GM19372 (cell line): ENCODE data around the gene EFR3B.
"Not testable (repeated sequence)": the region's sequence is repeated elsewhere in the genome, so short reads cannot be mapped to it uniquely, and the experiment has no call there.

Source experiments
- ATAC-seq: cut with Tn5 transposase; IDR thresholded peaks from one replicate; pipeline ENCODE4 v1.9.1; 2021; ENCODE audit warnings: mild to moderate bottlenecking, low read depth, moderate library complexity; ENCODE audit not compliant: unreplicated experiment

Gene EFR3B

GRCh38 chr2:25041928-25042320 lies at the start of gene EFR3B:
EFR3B (plus strand) TSS chr2:25042076; CDS start chr2:25042313, 237 bp downstream.
- peak; percentile 92 for ATAC-seq

DNA sequence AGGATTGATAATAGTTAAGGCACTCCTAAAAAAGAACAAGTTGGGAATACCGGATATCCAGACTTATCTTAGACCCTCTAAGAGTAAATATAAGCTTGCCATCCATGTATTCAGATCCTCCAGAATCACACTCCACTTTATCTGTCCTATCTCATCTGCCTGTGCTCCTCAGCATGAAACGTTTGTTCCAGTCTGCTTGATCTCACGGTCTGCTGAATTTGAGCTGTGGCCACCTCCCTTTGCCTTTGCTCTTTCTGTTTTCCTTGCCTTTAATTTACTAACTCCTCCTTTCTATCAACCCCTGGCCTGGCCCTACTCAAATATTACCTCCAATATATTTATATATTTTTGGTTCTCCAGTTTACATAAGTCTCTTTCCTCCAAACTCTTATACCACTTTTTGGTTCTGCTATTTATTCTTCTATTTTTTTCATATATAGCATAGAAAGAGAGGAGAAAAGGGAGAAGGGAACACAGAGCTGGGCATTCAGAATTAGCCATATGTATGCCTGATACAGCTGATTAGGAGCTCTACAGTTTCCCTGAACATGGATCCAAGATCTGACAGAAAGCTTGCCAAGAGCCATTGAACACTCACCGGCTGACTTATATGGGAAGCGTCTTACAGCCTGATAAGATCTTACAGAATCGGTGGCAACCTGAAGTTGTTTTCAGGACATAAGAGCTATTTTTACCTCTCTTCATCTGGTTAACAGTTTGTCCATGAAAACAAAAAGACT lies 48.3 kb upstream of the EFR3B start:
- ATAC-seq = no peak

- no peak for ATAC-seq
Observed at GRCh38 chr2:24994146-24994724, 47.6 kb upstream of the EFR3B start.

- not testable (repeated sequence) for ATAC-seq
Observed at GRCh38 chr2:24999097-24999496, 42.8 kb upstream of the EFR3B start.

DNA sequence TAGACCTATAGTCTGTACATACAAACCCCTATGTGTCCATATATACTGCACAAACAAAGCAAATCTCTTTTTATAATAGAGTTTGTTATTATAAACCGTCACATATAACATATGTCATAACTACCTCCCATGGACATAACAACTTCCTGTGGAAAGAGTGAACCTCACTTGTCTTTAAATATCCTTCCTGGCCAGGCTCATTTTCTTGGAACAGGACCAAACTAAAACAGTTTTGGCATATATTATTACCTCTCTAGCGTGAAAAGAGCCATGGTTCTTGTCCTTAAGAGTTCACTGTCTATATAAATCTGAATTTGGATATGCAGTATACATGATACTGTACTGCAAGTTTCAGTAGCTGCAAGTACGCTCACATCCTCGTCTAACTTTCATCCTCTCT lies 41.8 kb upstream of the EFR3B start:
- no peak for ATAC-seq

- no peak for ATAC-seq
Observed at GRCh38 chr2:25000503-25001324, 41.2 kb upstream of the EFR3B start.

DNA sequence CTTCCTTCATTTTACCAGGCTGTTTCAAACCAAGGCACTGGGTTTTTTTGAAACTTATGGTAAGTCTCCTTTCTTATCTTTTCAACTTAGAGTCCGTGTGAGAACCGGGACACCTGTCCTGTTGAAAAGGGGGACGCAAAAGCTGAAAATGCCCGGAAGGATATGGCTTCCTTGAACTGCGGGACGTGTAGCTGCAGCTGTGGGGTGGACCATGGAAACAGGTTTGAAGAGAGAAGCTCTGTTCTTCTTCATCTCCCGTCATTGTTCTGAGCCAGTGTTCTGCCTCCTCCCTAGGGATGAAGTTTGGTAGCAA lies 40.6 kb upstream of the EFR3B start:
- no peak for ATAC-seq

GRCh38 chr2:25002066-25002465 lies 39.8 kb upstream of the EFR3B start:
- ATAC-seq = no peak

- no peak for ATAC-seq
Observed at GRCh38 chr2:25009954-25010353, 31.9 kb upstream of the EFR3B start.

DNA sequence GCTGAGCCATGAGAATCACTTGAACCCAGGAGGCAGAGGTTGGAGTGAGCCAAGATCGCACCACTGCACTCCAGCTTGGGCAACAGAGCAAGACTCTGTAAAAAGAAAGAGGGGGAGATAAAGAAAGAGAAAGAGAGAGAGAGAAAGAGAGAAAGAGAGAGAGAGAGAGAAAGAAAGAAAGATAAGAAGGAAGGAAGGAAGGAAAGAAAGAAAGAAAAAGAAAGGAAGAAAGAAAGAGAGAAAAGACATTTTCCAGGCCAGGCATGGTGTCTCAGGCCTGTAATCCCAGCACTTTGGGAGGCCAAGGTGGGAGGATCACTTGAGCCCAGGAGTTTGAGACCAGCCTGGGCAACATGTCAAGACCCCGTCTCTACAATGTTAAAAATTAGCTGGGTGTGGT lies 30.5 kb upstream of the EFR3B start:
- ATAC-seq = not testable (repeated sequence)

DNA sequence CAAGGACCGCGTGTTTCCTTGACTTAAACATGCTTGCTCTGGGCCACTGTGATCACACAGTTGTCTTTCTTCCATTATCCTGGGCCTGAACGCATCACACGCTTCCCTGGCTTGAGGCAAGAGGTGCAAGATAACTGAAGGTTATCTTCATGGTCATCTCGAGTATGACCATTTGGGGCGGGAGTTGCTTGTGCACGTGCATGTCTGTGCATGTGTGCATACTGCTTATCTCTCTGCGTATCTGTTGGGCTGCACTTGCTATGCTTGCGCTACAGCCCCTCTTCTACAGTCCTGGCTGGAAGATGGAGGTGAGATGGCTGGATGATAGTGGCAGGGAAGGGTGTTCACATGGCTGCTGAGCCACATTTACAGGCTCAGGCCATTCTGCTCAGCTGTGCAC lies 27.2 kb upstream of the EFR3B start:
- ATAC-seq = no peak

DNA sequence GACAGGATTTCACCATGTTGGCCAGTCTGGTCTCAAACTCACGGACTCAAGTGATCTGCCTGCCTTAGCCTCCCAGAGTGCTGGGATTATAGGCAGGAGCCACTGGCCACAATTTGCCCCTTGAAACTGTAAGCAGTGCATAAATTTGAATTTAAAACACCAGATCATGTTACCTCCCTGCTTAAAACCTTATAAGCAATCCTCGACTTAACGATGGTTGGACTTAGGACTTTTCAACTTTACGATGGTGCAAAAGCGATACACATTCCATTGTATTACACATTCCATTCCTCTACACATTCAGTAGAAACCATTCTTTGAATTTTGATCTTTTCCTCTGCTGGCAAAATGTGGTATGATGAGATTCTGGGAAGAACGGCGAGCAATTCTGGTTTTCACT lies 23.2 kb upstream of the EFR3B start:
- ATAC-seq = no peak

- ATAC-seq = no peak
Observed at GRCh38 chr2:25021791-25022362, 20.0 kb upstream of the EFR3B start.

DNA sequence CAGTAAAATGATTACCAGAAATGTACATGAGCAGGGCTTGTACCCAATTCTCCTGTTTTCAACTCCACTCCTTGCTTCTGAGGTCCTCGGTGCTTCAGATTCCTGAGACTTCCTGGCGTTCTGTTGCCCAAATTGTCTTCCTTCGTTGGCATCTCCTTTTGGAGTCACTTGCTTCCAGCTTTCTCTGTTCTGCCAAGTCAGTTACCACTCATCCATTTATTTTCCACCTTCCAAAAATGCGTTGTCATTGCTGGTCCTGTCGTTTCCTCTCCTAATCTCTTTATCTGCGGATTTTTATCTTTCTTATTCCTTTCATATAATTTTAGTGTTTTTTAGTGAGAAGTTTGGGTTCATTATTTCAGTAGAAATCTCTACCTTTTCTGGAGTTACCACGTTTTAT lies 18.5 kb upstream of the EFR3B start:
- ATAC-seq = no peak

DNA sequence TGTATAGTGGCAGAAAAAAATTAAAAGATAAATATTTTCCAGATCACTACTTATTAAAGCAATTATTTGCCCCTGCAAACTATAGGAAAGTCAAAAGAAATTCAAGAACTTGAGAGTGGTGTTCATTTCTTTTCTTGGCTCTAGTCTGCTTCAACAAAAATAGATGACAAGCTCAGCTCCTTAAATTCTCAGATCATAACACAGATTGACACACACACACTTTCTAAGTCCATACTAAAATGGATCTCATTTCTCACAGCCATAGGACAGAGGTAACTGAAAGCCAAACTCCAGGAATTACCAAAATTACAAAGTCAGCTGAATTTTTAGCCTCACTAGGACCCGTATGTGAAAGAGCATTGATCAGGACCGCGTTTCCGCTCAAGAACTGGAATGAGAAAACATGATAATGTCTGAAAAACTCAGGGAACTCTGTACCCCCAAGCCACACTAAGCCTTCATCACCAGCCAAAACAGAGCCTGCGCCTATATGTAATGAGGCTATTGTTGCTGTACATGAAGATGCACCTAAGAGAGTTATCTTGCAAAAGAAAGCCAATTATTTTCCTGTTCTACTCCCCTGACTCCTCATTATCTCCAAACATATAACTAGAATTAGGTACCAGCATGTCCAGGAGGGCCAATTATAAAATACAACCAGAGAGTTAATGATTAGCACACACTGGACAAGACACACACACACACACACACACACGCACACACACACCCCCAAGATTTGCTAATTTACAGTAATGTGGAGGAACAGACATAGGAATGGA lies 16.5 kb upstream of the EFR3B start:
- no peak for ATAC-seq

DNA sequence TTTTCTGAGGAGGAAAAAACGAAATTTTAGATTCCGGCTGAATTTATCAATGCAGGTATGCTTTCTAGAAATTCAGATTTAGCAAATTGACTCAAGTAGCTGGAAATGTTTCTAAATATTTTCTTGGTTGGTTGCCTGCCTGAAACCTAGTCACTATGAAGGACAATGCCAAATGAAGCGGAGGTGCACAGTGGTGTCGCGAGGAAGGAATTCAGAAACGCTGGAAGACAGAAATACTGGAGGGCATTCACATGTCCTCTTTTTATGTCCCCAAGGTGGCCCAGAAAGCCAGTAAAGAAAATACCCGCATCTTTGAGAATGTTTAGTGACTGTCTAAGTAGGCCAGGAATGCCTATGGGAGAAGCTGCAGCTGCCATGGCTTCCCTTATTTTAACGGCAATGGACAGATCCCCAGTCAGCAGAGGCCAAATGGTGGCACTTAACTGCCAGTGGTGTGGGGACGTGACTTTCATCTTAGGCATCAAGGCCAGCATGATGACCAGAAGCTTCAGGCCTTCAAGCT lies 15.8 kb upstream of the EFR3B start:
- ATAC-seq = no peak

GRCh38 chr2:25029183-25029554 lies 12.7 kb upstream of the EFR3B start:
- ATAC-seq = no peak

- ATAC-seq = no peak
Observed at GRCh38 chr2:25030702-25031101, 11.2 kb upstream of the EFR3B start.

- ATAC-seq = no peak
Observed at GRCh38 chr2:25032094-25032493, 9.8 kb upstream of the EFR3B start.

- ATAC-seq = no peak
Observed at GRCh38 chr2:25032901-25033300, 9.0 kb upstream of the EFR3B start.
